HepG2 (cell line): ENCODE measurements around the gene DENND10. TPM values are rescaled to one million over a fixed set of nuclear protein-coding genes. Genes with fewer than 3 reads are reported as not detected.

Experiments used
- BCL6 ChIP-seq: IDR thresholded peaks from 2 replicates; pipeline ENCODE4 v1.6.1; 2016; ENCODE audit warnings: missing genetic modification reagents, missing compliant biosample characterization
- NCOA2 ChIP-seq: sonication (generic); formaldehyde crosslinking; IDR thresholded peaks from 2 replicates; pipeline ENCODE4 v1.8.0; 2022; ENCODE audit warnings: inconsistent platforms
- NFE2 ChIP-seq: sonication (generic); formaldehyde crosslinking; IDR thresholded peaks from 2 replicates; pipeline ENCODE4 v1.4.0; 2020; ENCODE audit warnings: missing genetic modification reagents
- SRSF4 ChIP-seq: fragments of 200-400 bp; formaldehyde crosslinking; IDR thresholded peaks from one replicate; pipeline ENCODE4 v1.6.1; 2018; ENCODE audit warnings: mild to moderate bottlenecking, low read depth, low read length, moderate library complexity; ENCODE audit not compliant: poor library complexity, severe bottlenecking
- ZNF329 ChIP-seq: sonication (generic); formaldehyde crosslinking; IDR thresholded peaks from 2 replicates; pipeline ENCODE4 v1.9.0; 2021; ENCODE audit warnings: low read depth, mild to moderate bottlenecking, missing genetic modification reagents
- ZNF747 ChIP-seq: sonication (generic); formaldehyde crosslinking; IDR thresholded peaks from 2 replicates; pipeline ENCODE4 v1.8.1; 2023; ENCODE audit warnings: missing genetic modification reagents, mild to moderate bottlenecking, borderline replicate concordance
- polyA plus RNA-seq, 8 experiments: library from polyadenylated mRNA; depleted of rRNA in 3 of 8; stranded (reverse) in 7 of 8; unstranded in 1 of 8; fragments of >200 nt; fragmentation: Illumina TruSeq in 4 of 8; extraction: Trizol in 4 of 8; gene quantifications; 2 replicates each; pipeline versions ENCODE4 v1.2.1 to v1.2.3, GENCODE V29; 2011 to 2016; ENCODE audit warnings: low read depth in 4 of 8, missing spikeins in 1 of 8, mixed read lengths in 1 of 8; ENCODE audit not compliant: insufficient read depth in 1 of 8
- total RNA-seq, 5 experiments: library from RNA; depleted of rRNA; stranded (reverse); fragments of >200 nt; fragmentation: Illumina TruSeq; extraction: Trizol; gene quantifications; 2 replicates each; pipeline ENCODE4 v1.2.3, GENCODE V29; 2016; ENCODE audit warnings: low read depth in 1 of 5
- TF ChIP-seq, protein P1 (sequence below): sonication (generic); formaldehyde crosslinking; IDR thresholded peaks from 2 replicates; pipeline ENCODE4; 2020; ENCODE audit warnings: missing genetic modification reagents, mild to moderate bottlenecking, borderline replicate concordance
- TF ChIP-seq, protein P2 (sequence below): sonication (generic); formaldehyde crosslinking; IDR thresholded peaks from 2 replicates; pipeline ENCODE4 v1.5.0; 2020; ENCODE audit warnings: mild to moderate bottlenecking, missing genetic modification reagents, borderline replicate concordance
- TF ChIP-seq, protein P3 (sequence below): sonication (generic); formaldehyde crosslinking; IDR thresholded peaks from 2 replicates; pipeline ENCODE4 v1.5.0; 2020; ENCODE audit warnings: mild to moderate bottlenecking, missing genetic modification reagents
- TF ChIP-seq, protein P4 (sequence below): sonication (generic); formaldehyde crosslinking; IDR thresholded peaks from 2 replicates; pipeline ENCODE4 v1.5.1; 2020; ENCODE audit warnings: missing genetic modification reagents, mild to moderate bottlenecking, borderline replicate concordance
- TF ChIP-seq, protein P5 (sequence below): sonication (generic); formaldehyde crosslinking; IDR thresholded peaks from 2 replicates; pipeline ENCODE4 v1.4.0; 2020; ENCODE audit warnings: mild to moderate bottlenecking, low read depth, missing genetic modification reagents

The DENND10 gene
- total and polyA plus RNA-seq, 2 of the 13 experiments (the other 11 are each of a cell fraction or from before 2014, with no cell fraction given): 43.7 to 78.8 TPM

DNA sequence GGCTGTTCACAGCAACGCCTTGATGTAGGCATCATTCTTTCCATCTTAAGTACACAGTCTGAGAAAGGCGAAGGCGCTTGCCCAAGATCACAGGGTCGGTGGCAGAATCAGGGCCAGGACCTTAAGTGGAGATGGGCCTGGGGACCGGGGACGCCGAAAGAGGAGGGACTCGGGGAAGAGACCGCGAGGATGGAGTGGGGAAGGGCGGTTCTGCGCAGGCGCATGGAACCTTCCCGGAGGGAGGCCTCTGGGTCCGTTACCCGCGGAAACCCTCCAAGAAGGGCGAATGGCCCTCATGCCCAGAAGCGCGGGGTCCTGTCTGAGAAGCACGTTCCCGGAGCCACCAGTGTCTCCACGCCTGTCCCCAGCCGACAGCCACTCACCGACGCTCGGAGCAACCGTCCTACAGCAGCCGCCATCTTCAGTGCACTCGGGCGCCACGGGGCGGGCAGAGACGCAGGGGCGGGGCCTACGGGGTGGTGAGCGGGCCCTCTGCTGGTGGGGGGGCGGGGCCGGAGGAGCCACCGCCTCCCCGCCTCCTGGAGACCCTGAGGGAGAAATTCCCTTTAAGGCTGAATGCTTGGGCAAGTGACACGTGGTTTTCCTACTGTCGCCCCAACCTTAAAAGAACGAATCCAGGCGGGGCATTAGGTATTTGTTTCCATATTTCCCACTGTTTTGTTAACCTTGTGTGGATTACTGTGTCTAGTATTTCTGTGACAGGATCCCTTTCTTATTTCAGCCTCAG lies 74.6 kb downstream of the DENND10 start, which contains the start of gene PRDX3 (continued):
- TF ChIP-seq, protein P1, sequence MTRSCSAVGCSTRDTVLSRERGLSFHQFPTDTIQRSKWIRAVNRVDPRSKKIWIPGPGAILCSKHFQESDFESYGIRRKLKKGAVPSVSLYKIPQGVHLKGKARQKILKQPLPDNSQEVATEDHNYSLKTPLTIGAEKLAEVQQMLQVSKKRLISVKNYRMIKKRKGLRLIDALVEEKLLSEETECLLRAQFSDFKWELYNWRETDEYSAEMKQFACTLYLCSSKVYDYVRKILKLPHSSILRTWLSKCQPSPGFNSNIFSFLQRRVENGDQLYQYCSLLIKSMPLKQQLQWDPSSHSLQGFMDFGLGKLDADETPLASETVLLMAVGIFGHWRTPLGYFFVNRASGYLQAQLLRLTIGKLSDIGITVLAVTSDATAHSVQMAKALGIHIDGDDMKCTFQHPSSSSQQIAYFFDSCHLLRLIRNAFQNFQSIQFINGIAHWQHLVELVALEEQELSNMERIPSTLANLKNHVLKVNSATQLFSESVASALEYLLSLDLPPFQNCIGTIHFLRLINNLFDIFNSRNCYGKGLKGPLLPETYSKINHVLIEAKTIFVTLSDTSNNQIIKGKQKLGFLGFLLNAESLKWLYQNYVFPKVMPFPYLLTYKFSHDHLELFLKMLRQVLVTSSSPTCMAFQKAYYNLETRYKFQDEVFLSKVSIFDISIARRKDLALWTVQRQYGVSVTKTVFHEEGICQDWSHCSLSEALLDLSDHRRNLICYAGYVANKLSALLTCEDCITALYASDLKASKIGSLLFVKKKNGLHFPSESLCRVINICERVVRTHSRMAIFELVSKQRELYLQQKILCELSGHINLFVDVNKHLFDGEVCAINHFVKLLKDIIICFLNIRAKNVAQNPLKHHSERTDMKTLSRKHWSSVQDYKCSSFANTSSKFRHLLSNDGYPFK (CRISPR knock-in tag): peak; percentile 95
- TF ChIP-seq, protein P2, sequence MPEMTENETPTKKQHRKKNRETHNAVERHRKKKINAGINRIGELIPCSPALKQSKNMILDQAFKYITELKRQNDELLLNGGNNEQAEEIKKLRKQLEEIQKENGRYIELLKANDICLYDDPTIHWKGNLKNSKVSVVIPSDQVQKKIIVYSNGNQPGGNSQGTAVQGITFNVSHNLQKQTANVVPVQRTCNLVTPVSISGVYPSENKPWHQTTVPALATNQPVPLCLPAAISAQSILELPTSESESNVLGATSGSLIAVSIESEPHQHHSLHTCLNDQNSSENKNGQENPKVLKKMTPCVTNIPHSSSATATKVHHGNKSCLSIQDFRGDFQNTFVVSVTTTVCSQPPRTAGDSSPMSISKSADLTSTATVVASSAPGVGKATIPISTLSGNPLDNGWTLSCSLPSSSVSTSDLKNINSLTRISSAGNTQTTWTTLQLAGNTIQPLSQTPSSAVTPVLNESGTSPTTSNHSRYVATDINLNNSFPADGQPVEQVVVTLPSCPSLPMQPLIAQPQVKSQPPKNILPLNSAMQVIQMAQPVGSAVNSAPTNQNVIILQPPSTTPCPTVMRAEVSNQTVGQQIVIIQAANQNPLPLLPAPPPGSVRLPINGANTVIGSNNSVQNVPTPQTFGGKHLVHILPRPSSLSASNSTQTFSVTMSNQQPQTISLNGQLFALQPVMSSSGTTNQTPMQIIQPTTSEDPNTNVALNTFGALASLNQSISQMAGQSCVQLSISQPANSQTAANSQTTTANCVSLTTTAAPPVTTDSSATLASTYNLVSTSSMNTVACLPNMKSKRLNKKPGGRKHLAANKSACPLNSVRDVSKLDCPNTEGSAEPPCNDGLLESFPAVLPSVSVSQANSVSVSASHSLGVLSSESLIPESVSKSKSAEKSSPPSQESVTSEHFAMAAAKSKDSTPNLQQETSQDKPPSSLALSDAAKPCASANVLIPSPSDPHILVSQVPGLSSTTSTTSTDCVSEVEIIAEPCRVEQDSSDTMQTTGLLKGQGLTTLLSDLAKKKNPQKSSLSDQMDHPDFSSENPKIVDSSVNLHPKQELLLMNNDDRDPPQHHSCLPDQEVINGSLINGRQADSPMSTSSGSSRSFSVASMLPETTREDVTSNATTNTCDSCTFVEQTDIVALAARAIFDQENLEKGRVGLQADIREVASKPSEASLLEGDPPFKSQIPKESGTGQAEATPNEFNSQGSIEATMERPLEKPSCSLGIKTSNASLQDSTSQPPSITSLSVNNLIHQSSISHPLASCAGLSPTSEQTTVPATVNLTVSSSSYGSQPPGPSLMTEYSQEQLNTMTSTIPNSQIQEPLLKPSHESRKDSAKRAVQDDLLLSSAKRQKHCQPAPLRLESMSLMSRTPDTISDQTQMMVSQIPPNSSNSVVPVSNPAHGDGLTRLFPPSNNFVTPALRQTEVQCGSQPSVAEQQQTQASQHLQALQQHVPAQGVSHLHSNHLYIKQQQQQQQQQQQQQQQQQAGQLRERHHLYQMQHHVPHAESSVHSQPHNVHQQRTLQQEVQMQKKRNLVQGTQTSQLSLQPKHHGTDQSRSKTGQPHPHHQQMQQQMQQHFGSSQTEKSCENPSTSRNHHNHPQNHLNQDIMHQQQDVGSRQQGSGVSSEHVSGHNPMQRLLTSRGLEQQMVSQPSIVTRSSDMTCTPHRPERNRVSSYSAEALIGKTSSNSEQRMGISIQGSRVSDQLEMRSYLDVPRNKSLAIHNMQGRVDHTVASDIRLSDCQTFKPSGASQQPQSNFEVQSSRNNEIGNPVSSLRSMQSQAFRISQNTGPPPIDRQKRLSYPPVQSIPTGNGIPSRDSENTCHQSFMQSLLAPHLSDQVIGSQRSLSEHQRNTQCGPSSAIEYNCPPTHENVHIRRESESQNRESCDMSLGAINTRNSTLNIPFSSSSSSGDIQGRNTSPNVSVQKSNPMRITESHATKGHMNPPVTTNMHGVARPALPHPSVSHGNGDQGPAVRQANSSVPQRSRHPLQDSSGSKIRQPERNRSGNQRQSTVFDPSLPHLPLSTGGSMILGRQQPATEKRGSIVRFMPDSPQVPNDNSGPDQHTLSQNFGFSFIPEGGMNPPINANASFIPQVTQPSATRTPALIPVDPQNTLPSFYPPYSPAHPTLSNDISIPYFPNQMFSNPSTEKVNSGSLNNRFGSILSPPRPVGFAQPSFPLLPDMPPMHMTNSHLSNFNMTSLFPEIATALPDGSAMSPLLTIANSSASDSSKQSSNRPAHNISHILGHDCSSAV (CRISPR knock-in tag): no peak
- TF ChIP-seq ZNF329: 0 out of 2 replicates have a peak, but pooled peaks have one; percentile 65
- peak; percentile 13; the same call in 1 of the 2 replicates for TF ChIP-seq BCL6 (CRISPR knock-in tag)
- peak; percentile 13; the same call in 1 of the 2 replicates for TF ChIP-seq NCOA2
- TF ChIP-seq SRSF4: no peak
- TF ChIP-seq ZNF747 (CRISPR knock-in tag): peak; percentile 77; the same call in 1 of the 2 replicates
- TF ChIP-seq, protein P3, sequence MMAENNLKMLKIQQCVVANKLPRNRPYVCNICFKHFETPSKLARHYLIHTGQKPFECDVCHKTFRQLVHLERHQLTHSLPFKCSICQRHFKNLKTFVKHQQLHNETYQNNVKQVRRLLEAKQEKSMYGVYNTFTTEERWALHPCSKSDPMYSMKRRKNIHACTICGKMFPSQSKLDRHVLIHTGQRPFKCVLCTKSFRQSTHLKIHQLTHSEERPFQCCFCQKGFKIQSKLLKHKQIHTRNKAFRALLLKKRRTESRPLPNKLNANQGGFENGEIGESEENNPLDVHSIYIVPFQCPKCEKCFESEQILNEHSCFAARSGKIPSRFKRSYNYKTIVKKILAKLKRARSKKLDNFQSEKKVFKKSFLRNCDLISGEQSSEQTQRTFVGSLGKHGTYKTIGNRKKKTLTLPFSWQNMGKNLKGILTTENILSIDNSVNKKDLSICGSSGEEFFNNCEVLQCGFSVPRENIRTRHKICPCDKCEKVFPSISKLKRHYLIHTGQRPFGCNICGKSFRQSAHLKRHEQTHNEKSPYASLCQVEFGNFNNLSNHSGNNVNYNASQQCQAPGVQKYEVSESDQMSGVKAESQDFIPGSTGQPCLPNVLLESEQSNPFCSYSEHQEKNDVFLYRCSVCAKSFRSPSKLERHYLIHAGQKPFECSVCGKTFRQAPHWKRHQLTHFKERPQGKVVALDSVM (CRISPR knock-in tag): no peak
- TF ChIP-seq NFE2 (CRISPR knock-in tag): no peak
- TF ChIP-seq, protein P4, sequence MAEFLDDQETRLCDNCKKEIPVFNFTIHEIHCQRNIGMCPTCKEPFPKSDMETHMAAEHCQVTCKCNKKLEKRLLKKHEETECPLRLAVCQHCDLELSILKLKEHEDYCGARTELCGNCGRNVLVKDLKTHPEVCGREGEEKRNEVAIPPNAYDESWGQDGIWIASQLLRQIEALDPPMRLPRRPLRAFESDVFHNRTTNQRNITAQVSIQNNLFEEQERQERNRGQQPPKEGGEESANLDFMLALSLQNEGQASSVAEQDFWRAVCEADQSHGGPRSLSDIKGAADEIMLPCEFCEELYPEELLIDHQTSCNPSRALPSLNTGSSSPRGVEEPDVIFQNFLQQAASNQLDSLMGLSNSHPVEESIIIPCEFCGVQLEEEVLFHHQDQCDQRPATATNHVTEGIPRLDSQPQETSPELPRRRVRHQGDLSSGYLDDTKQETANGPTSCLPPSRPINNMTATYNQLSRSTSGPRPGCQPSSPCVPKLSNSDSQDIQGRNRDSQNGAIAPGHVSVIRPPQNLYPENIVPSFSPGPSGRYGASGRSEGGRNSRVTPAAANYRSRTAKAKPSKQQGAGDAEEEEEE (CRISPR knock-in tag): no peak
- TF ChIP-seq, protein P5, sequence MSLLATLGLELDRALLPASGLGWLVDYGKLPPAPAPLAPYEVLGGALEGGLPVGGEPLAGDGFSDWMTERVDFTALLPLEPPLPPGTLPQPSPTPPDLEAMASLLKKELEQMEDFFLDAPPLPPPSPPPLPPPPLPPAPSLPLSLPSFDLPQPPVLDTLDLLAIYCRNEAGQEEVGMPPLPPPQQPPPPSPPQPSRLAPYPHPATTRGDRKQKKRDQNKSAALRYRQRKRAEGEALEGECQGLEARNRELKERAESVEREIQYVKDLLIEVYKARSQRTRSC (CRISPR knock-in tag): no peak
